SK-MEL-5 (cell line): Measurements from ENCODE around the gene ECM1. TPM values are rescaled to one million over a fixed set of nuclear protein-coding genes. Genes with fewer than 3 reads are reported as not detected.
A peak's percentile ranks its signal among the peaks of the same experiment; 100 is the strongest.

Experiments used
- DNase-seq: peaks from one replicate; pipeline ENCODE4 v3.0.0-alpha.2; 2016; ENCODE audit warnings: low read depth, low spot score
- in situ Hi-C: cut with HindIII; loops from 2 replicates; pipeline ENCODE4 v1.10.0; 2016; ENCODE audit warnings: low sequenced_read_pairs, high pct_unique_total_duplicates, low pct_unique_long_range_greater_than_20kb
- total RNA-seq: library from RNA; depleted of rRNA; stranded (reverse); fragments of >200 nt; shearing (Covaris generic); gene quantifications from 2 replicates; pipeline ENCODE4 v1.2.3, GENCODE V29; 2014

The ECM1 gene
- total RNA-seq, 1 experiment from 2014 or later = 192 TPM

- in situ Hi-C loops = no loop called here
- no peak for DNase-seq
Observed at GRCh38 chr1:150535511-150536287, 27.8 kb downstream of the ECM1 start.

- in situ Hi-C loops = no loop called here
- DNase-seq = no peak
Observed at GRCh38 chr1:150536836-150537731, 29.2 kb downstream of the ECM1 start.

DNA sequence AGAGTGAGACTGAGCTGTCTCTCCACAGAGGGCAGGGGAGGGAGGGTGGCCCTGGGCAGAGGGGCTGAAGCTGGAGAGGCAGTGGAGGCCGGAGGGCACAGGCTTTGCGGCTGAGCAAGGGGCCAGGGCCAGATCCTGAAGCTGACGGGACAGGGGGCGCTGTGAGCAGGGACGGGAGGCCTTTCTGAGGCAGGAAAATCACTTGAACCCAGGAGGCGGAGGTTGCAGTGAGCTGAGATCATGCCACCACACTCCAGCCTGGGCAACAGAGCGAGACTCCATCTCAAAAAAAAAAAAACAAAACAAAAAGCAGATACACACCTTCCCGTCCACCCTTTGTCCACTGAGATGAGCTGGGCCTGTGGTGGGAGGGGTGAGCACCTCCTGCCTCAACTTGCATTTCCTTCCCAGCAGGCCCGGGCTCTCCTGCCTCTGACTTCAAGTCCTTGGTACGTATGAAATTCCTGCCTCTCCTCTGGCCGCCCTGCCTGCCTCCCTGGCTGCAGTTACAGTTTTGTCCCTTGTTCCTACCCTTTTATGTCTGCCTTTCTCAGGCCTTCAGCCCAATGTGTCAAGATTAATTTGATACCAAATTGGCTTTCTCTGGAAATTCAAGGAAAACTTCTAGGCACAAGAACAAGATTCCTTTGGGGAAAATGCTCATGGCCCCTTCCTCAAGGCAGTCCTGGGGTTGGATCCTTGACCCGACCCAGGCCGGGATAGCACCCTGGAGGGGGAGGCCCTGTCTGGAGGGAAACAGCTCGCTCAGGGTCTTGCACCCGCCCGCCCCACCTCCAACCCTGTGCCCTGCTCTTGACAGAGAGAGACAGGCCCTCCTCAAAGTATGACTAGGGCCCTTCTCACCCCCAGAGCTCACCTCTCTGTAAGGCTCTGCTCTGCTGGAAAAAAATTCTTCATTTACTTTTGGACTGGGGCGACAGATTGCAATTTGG lies 30.1 kb downstream of the ECM1 start:
- no peak for DNase-seq
- in situ Hi-C loops = no loop called here

DNA sequence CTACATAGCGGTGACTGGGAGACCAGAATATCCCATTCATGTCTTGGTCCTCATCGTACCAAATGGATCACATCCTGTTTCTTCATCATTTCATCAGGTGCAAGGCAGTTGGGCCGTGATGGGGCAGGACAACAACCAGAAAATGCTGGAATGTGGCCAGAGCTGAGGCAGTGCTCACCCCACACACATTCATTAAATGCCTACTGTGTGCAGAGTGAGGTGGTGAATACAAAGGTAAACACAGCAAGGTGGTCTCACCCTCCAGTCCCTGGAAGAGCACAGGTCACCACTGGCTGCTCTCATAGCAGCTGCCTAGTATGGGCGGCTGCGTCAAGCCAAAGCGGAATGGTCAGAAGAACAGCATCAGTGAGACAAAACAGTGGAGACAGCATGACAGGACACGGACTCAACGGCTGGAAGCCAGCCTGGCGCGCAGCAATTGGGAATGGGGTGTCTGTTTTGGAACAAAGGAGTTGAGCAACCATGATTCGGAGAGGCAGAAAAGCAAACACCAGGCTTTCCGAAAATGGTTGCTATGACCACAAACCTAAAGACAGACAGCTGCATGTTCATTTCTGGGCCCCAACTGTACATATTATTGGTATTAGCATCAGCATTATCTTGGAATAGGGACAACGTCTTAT lies 35.7 kb downstream of the ECM1 start:
- in situ Hi-C loops = no loop called here

DNA sequence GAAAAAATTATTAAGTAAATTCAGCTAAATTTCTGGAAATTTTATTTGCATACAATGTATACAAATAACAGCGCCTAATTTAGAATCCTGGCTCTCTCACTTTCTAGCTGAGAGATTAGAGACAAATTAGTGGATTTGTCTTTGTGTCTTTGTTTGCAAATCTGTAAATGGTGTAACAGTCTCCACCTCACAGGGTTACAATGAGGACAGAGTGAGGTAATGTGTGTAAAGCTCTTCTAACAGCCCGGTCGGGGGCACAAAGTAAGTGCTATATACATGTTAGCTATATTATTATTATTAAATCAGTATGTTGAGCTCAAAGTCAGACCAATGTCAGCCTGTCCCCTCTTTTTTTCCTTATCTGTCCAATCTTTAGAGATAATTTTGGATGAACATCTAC lies 36.3 kb downstream of the ECM1 start:
- no peak for DNase-seq
- in situ Hi-C loops = no loop called here

More for the DNA sequence above, 35.7 kb downstream of the ECM1 start:
- DNase-seq = no peak

DNA sequence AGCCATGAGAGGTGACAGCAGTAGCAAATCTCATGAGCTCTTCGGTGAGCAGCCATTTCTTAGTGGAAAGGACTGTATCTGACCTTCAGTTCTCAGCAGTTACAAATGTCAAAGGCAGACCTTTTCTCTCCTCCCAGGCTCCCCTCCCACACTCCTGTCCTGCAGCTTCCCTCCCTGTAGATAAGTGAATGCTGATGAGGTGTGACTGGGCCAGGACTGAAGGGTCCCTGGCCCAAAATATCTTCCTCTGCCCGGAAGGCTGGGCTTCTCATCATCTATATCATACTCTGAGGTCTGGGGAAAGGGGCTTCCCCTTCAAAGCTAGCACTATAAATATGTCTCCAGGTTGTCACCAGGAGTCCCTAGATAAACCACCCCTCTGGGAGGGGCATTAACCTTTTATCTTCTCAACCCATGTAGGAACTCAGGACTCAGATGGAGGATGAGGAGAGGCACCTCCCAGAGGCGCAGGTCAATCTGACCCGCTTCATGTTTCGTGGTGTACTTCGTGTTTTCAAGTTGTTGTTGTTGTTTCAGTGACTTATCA lies 37.6 kb downstream of the ECM1 start:
- DNase-seq = no peak
- in situ Hi-C loops = no loop called here

GRCh38 chr1:150546294-150546937 lies 38.5 kb downstream of the ECM1 start:
- in situ Hi-C loops = no loop called here
- DNase-seq = no peak

GRCh38 chr1:150548324-150548631 lies 40.4 kb downstream of the ECM1 start:
- DNase-seq = no peak
- in situ Hi-C loops = no loop called here

- DNase-seq = peak; percentile 47
- in situ Hi-C loops = no loop called here
Observed at GRCh38 chr1:150548632-150549495, 41.0 kb downstream of the ECM1 start, which contains the start of gene ADAMTSL4. ADAMTSL4 (plus strand) TSS chr1:150549408; CDS start chr1:150552289, 2,881 bp downstream.

GRCh38 chr1:150549496-150550221 lies 41.8 kb downstream of the ECM1 start:
- in situ Hi-C loops = no loop called here
- no peak for DNase-seq

DNA sequence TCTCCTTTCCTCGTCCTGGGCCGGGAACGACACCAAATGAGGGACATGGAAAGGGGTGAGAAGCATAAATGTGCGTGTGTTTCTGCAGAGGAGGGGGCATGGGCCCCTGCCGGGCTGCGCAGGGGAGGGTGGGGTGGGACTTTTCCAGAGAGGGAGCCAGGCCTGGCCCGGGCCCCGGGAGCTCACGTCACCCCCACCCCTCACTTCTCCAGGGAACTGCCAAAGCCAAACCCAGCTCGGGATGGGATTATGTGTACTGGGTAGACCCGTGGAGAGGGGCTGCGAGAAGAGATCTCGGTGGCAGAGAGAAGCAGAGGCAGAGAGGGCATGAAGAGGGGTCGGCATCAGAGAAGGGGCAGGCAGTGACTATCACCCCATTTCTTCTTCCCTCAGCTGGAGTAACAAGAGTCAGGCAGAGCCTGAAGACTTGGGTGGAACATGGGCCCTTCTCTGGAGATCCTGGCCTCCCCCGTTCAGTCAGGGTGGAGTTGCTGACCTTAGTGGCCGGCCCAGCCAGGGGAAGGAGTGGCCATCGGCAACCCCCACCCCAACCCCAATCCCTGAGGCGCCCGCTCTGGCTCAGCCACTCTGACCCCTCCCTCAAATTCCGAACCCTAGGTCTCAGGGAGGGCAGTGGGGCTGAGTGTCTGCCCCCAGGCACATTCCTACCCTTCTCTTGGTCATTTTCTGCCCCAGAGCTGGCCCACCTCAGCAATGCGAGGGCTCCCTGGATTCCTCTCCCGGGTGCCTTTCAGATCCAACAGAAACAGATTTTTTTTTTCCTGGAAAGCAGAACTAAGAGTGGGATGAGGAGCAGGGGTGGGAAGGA lies 42.5 kb downstream of the ECM1 start:
- in situ Hi-C loops = no loop called here

GRCh38 chr1:150551051-150551783 lies 43.3 kb downstream of the ECM1 start:
- no peak for DNase-seq
- in situ Hi-C loops = no loop called here

More for the DNA sequence above, 42.5 kb downstream of the ECM1 start:
- no peak for DNase-seq

- in situ Hi-C loops = no loop called here
- DNase-seq = no peak
Observed at GRCh38 chr1:150551784-150552127, 43.8 kb downstream of the ECM1 start.
